Caco-2 (cell line): ENCODE measurements around the gene LSM14B. TPM values are rescaled to one million over a fixed set of nuclear protein-coding genes. Genes with fewer than 3 reads are reported as not detected.

ENCODE experiments used
- BruUV-seq: library from RNA; stranded (reverse); fragments of 400-500 nt; replicated peaks from 2 replicates; lab custom pipeline; 2021; lab: Mats Ljungman, UMichigan
- CTCF ChIA-PET: fragments of 300-600 bp; sonication (Branson Sonifier 250); formaldehyde crosslinking; loops from one replicate; lab custom pipeline; 2022; ENCODE audit warnings: antibody characterized with exemption; lab: Charles Lee
- POLR2A ChIA-PET: fragments of 300-600 bp; sonication (Branson Sonifier 250); formaldehyde crosslinking; loops from one replicate; lab custom pipeline; 2022; ENCODE audit warnings: antibody characterized with exemption; lab: Charles Lee
- DNase-seq, 2 experiments: peaks; one replicate each; pipeline versions ENCODE4 v3.0.0 to v3.0.0-alpha.2; 2020 to 2022
- H3K27me3 ChIP-seq: replicated peaks from 2 replicates; pipeline ENCODE4 v1.6.0; 2011; ENCODE audit warnings: low read length; ENCODE audit not compliant: control insufficient read depth, insufficient read depth
- H3K36me3 ChIP-seq: 2 replicates; pipeline ENCODE4 v1.5.1; 2011; ENCODE audit warnings: low read length; ENCODE audit not compliant: control insufficient read depth, insufficient read depth
- H3K4me1 ChIP-seq: fragments of 250-450 bp; sonication (Bioruptor Pico); 2 replicates; pipeline ENCODE4 v1.5.1; 2020; ENCODE audit warnings: mild to moderate bottlenecking
- H3K4me3 ChIP-seq: 2 replicates; pipeline ENCODE4 v1.5.1; 2011; ENCODE audit warnings: low read depth, mild to moderate bottlenecking, control low read depth, low read length
- H3K9me3 ChIP-seq: fragments of 250-450 bp; sonication (Bioruptor Pico); 2 replicates; pipeline ENCODE4 v1.5.1; 2020; ENCODE audit warnings: mild to moderate bottlenecking, moderate library complexity
- H3K27ac Mint-ChIP-seq: one replicate; pipeline ENCODE4 v1.8.0; 2022; ENCODE audit warnings: mixed read lengths; ENCODE audit not compliant: unreplicated experiment
- H3K27me3 Mint-ChIP-seq: one replicate; pipeline ENCODE4 v1.8.0; 2022; ENCODE audit warnings: mixed read lengths; ENCODE audit not compliant: insufficient read depth, unreplicated experiment
- H3K36me3 Mint-ChIP-seq: one replicate; pipeline ENCODE4 v1.8.0; 2022; ENCODE audit warnings: mild to moderate bottlenecking, mixed read lengths; ENCODE audit not compliant: insufficient read depth, unreplicated experiment
- H3K4me1 Mint-ChIP-seq: one replicate; pipeline ENCODE4 v1.8.0; 2022; ENCODE audit warnings: low read depth, mixed read lengths; ENCODE audit not compliant: unreplicated experiment
- H3K4me3 Mint-ChIP-seq: one replicate; pipeline ENCODE4 v1.8.0; 2022; ENCODE audit warnings: mild to moderate bottlenecking, moderate library complexity, mixed read lengths; ENCODE audit not compliant: unreplicated experiment
- H3K9me3 Mint-ChIP-seq: one replicate; pipeline ENCODE4 v1.8.0; 2022; ENCODE audit warnings: mixed read lengths; ENCODE audit not compliant: unreplicated experiment
- CTCF ChIP-seq, 2 experiments: fragments of 200-600 bp in 1 of 2; IDR thresholded peaks; 1 replicate in 1 of 2; 2 replicates in 1 of 2; pipeline versions ENCODE4 v1.5.1 to v1.8.0; 2011 to 2022; ENCODE audit warnings: antibody characterized with exemption in 1 of 2, control low read depth in 1 of 2, inconsistent platforms in 1 of 2, low read depth in 1 of 2, low read length in 1 of 2, mild to moderate bottlenecking in 1 of 2, moderate library complexity in 1 of 2; ENCODE audit not compliant: insufficient read depth in 1 of 2, severe bottlenecking in 1 of 2, unreplicated experiment in 1 of 2
- intact Hi-C: fragments of 100-400 bp; cut with micrococcal nuclease; formaldehyde crosslinking; loops from one replicate; pipeline ENCODE4 v1.10.0; 2022; ENCODE audit not compliant: unreplicated experiment
- total RNA-seq: library from RNA; stranded (reverse); gene quantifications from 2 replicates; pipeline ENCODE4 v1.2.3, GENCODE V29; 2022

The LSM14B gene
- total RNA-seq, 1 experiment from 2014 or later: 154 TPM

GRCh38 chr20:62174021-62174804 lies 51.9 kb downstream of the LSM14B start:
- H3K9me3 ChIP-seq: no peaks in the 10 kb centered on the region
- ChIA-PET POLR2A (no interaction called here), CTCF (interaction anchor here (1.3 kb wide), 1 partner anchor 38 kb away, joined by 3 read pairs; no protein-coding TSS in a partner anchor)
- H3K9me3 Mint-ChIP-seq: no peaks in the 10 kb centered on the region
- DNase-seq: no peak
- no peak overlapping the region for H3K4me3 ChIP-seq
- H3K4me1 ChIP-seq: no peaks in the 10 kb centered on the region
- H3K36me3 ChIP-seq: peaks cover 8% of the 10 kb centered on the region; the same call in 1 of the 2 replicates
- H3K27me3 Mint-ChIP-seq: no peaks in the 10 kb centered on the region
- no peaks in the 10 kb centered on the region for H3K4me1 Mint-ChIP-seq
- no peak overlapping the region for H3K27ac Mint-ChIP-seq
- intact Hi-C loops: no loop called here
- TF ChIP-seq CTCF (IDR thresholded peaks at IDR 0.05; ENCODE audit: insufficient read depth in 1 of 2, low read depth in 1 of 2, low read length in 1 of 2, severe bottlenecking in 1 of 2, unreplicated experiment in 1 of 2): no peak
- no peaks in the 10 kb centered on the region for H3K27me3 ChIP-seq
- no TSS peak for BruUV-seq
- peaks cover 68% of the 10 kb centered on the region for H3K36me3 Mint-ChIP-seq
- H3K4me3 Mint-ChIP-seq: no peak overlapping the region

- peaks cover 6% of the 10 kb centered on the region; the same call in 1 of the 2 replicates for H3K36me3 ChIP-seq
- H3K4me3 Mint-ChIP-seq: no peak overlapping the region
- BruUV-seq: no TSS peak
- H3K9me3 Mint-ChIP-seq: no peaks in the 10 kb centered on the region
- no peaks in the 10 kb centered on the region for H3K27me3 Mint-ChIP-seq
- no peak overlapping the region for H3K4me3 ChIP-seq
- no peak for DNase-seq
- H3K27ac Mint-ChIP-seq: peak overlapping the region; percentile 26
- no peak for TF ChIP-seq CTCF (IDR thresholded peaks at IDR 0.05; ENCODE audit: insufficient read depth in 1 of 2, low read depth in 1 of 2, low read length in 1 of 2, severe bottlenecking in 1 of 2, unreplicated experiment in 1 of 2)
- no peaks in the 10 kb centered on the region for H3K4me1 Mint-ChIP-seq
- intact Hi-C loops: no loop called here
- ChIA-PET CTCF (no interaction called here), POLR2A (no interaction called here)
- peaks cover 66% of the 10 kb centered on the region for H3K36me3 Mint-ChIP-seq
- H3K4me1 ChIP-seq: no peaks in the 10 kb centered on the region
- no peaks in the 10 kb centered on the region for H3K27me3 ChIP-seq
- no peaks in the 10 kb centered on the region for H3K9me3 ChIP-seq
Observed at GRCh38 chr20:62174870-62175624, 52.8 kb downstream of the LSM14B start.

GRCh38 chr20:62175711-62176110 lies 53.4 kb downstream of the LSM14B start:
- CTCF ChIA-PET: no interaction called here
- H3K9me3 ChIP-seq: no peaks in the 10 kb centered on the region
- BruUV-seq: no TSS peak
- H3K4me3 Mint-ChIP-seq: no peak overlapping the region
- H3K27ac Mint-ChIP-seq: no peak overlapping the region
- no peaks in the 10 kb centered on the region for H3K9me3 Mint-ChIP-seq
- peaks cover 63% of the 10 kb centered on the region for H3K36me3 Mint-ChIP-seq
- H3K4me1 Mint-ChIP-seq: no peaks in the 10 kb centered on the region
- TF ChIP-seq CTCF (IDR thresholded peaks at IDR 0.05; ENCODE audit: insufficient read depth in 1 of 2, low read depth in 1 of 2, low read length in 1 of 2, severe bottlenecking in 1 of 2, unreplicated experiment in 1 of 2): no peak
- intact Hi-C loops: no loop called here
- H3K36me3 ChIP-seq: 0 out of 2 replicates have a peak, but pooled peaks cover 6% of the 10 kb centered on the region
- H3K27me3 ChIP-seq: no peaks in the 10 kb centered on the region
- no peaks in the 10 kb centered on the region for H3K27me3 Mint-ChIP-seq
- DNase-seq: no peak
- POLR2A ChIA-PET: no interaction called here
- no peaks in the 10 kb centered on the region for H3K4me1 ChIP-seq
- no peak overlapping the region for H3K4me3 ChIP-seq
